GM03348 (cell line): ENCODE data around the gene RUNX1.

Source experiments
- DNase-seq: peaks from one replicate; pipeline ENCODE4 v3.0.0; 2012; ENCODE audit warnings: low spot score

Gene RUNX1

DNA sequence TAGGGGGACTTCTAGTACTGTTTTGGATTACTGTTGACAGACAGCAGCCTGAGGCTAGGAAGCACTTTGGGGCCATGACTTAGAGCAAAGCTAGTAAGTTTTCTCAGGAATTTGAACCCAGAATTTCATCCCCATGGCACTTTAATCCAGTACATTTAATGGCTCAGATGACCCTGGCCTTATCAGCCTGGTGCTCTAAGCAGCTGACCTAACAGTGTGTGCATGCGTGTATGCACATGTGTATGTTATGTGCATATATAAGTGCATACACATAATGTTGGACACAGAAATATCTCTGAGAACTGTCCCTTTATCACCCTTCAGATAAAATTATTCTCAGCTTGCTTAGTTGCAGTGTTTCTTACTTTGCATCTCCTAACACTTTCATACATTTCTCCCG, 265.3 kb downstream of the RUNX1 start:
- DNase-seq = no peak

DNA sequence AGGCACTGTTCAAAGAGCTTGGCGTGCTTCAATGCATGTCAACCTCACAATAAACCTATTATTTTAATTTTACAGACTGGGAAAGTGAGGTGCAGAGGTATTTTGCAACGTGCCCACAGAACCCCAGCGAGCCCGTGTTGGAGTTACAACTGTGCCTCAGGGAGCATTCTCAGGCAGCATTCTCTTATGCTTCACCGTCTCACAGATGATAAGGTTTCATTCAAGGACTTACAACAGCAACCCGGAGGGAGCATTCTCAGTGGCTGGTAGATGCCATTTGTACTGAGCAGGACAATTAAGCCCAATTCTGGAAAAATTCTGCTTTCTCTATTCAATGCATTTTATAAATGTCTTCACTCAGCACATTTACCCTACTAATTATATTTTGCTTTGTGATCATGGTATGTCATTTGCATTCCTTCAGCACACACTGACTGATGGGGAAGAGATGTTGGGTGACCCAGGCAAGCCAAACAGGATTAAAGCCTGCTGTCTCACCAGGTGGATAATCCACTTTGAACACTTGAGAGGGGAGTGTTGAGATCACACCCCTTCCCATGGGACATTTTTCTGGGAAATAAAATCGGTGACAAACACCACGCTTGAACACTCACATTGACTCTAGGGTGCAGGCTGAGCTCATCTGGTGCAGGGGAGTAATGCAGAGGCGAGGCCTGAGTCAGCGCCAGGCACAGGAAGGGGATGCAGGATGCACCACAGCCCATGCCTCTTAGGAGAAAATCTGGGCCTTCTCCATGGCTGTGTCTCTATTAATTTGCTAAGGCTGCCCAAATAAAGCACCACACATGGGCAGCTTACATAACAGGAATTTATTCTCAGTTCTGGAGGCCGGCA, 266.4 kb downstream of the RUNX1 start:
- no peak for DNase-seq

DNA sequence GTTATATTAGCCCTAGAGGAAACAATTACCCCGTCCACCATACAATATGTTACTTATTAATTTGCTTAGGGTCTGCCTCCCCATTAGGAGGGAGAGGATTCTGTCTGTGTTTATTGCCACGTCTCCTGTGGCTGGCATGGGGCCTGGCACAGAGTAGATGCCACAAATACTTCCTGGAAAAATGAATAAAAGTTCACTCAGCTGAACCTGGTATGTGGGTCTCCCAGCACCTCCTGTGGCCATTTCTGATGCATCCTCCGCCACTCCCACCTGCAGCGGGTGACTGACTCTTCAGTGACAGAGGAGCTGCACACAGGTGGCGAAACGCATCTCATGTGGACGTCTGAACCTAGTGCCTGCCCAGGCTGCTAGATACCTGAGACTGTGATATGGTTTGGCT, 267.6 kb downstream of the RUNX1 start:
- DNase-seq = no peak

DNA sequence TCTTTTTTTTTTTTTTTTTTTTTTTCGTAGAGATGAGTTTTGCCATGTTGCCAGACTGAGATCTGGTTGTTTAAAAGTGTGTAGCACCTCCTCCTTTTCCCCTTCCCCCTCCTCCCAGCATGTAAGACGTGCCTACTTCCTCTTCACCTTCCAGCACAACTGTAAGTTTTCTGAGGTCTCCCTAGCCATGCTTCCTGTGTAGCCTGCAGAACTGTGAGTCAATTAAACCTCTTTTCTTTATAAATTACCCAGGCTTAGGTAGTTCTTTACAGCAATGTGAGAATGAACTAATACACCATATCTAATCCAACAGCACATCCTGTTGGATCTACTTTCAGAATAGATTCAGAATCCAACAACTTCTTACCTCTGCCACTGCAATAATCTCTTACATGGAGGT, 269.2 kb downstream of the RUNX1 start:
- no peak for DNase-seq

DNA sequence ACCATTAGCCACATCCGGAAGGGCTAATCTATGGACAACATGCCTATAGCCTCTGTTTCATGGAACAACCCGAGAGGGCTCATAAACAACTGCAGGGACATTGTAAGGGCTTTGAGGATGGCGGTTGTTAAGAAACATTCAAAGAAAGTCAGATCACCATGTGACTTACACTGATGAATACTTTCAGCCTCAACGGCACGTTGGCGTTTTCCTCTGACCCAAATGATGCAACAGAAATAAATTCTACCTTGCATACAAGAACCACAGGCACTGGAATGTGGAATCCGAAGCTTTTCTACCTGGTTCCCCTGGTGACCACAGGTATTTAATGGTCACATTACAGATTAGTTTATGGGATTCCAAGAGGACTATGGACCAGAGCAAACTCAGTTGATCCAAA, 273.3 kb downstream of the RUNX1 start:
- DNase-seq = no peak

DNA sequence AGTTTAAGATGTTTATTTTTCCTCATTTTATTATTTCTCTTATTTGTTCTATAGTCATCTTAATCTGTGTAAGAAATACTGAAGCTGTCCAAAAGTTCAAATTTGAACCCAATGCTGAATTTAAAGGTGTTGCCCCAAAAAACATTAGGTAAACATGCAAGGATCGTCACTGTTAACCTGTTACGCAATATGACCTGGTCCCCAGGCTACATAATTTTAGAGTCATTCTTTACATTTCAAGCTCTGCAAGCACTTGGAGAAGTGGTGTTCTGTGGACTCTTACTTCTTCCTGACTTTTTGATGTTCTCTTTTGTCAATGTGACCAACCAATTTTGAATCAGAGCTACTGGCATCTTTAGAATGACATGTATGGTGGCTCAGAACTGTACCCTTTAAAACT, 274.4 kb downstream of the RUNX1 start:
- DNase-seq = no peak

DNA sequence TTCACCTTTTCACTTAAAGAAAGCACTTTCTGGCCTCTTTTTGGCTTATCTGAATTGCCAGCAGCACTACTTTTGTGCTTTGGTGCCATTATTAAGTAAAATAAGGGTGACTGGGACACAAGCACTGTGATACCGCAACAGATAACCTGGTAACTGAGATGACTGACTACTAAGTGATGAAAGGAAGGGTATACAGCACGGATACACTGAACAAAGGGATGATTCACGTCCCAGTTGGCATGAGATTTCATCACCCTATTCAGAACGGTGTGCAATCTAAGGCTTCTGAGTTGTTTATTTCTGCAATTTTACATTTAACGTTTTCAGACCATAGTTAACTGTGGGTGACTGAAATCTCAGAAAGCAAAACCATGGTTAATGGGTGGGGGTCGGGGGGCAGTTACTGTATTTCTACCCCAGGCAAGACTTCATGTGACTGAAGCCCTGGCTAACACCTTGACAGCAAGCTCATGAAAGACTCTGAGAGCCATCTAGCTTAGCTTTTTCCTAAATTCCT, 277.5 kb downstream of the RUNX1 start:
- peak; percentile 56 for DNase-seq

DNA sequence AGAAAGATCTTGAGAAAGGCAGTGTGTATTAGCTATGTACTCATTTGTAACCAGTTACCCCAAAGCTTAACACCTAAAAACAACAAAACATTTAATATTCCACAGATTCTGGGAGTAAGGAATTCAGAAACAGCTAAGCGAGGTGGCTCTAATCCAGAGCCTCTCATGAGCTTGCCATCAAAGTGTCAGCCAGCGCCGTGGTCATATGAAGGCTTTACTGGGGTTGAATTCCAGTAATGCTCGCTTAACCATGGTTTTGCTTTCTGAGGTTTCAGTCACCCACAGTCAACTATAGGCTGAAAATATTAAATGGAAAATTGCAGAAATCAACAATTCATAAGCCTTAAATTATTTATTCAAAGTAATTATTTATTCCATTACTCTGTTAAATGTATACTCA, 278.5 kb downstream of the RUNX1 start:
- no peak for DNase-seq

DNA sequence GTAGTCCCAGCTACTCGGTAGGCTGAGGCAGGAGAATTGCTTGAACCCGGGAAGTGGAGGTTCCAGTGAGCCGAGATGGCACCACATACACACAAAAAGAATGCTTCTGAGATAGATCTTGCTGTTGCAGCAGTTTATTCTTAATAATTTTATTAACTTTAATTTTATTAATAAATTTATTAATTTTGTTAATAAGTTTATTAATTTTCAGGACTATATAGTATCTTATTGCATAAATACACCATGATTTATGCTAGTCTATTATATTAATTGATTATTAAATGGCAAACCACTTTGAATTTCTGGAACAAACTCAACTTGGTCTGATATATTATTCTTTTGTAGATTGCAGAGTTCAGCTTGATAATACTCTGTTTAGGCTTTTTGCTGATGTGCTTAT, 280.8 kb downstream of the RUNX1 start:
- DNase-seq = no peak

DNA sequence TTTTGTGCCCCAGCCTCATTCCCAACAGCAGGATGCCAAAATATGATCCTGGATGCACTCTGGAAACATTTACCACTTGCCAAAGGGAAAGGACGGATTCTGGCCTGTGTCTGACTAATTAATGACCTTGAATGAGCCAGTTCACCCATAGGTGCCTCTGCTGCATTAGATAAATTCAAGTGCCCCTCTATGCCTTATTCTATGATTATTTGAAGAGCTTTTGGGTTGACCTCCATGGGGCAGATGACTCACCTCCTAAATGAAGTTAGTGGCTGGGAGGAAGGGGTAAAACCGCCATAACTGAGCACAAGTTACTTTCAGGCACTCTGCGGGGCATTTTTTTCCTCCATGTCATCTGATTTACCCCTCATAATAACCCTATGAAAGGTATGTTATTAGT, 282.2 kb downstream of the RUNX1 start:
- no peak for DNase-seq

DNA sequence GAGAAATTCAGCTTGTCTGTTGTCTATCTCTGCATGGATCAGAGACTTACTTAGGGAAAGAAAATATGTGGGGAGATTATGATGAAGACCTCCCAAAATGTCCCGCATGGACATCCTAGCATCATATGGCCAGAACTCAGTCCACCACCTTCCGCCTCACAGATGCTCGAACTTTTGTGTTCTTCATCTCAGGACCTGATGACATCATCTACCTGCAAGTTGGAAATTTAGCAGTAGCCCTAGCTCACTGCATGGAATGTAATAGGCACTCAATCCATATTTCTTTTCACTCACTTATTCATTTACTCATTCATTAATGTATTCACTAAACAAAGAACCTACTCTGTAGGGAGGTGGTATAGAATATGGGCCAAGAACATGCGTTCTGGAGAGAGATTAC, 283.5 kb downstream of the RUNX1 start:
- no peak for DNase-seq

DNA sequence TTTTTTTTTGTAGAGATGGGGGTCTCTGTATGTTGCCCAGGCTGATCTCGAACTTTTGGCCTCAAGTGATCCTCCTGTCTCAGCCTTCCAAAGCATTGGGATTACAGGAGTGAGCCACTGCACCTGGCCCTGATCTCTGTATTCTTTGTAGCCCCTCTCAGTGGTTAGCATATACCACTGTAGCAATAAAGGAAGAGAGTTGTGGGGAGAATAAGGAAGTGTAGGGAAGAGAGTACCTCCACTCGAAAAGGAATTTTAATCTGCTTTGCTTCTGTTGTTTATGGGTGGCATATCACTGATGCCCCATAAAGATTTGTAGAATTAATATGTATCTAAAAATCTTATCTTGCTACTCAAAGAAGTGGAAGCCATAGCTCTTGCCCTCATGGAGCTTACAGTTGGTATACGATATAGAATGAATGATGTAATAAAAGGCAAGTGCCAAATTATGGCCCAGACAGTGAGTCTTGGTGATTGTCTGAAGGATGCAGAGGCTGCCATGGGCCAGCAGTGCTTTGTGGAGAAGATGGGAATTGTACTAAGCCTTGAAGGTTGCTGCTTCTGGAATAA, 284.3 kb downstream of the RUNX1 start:
- DNase-seq = no peak

DNA sequence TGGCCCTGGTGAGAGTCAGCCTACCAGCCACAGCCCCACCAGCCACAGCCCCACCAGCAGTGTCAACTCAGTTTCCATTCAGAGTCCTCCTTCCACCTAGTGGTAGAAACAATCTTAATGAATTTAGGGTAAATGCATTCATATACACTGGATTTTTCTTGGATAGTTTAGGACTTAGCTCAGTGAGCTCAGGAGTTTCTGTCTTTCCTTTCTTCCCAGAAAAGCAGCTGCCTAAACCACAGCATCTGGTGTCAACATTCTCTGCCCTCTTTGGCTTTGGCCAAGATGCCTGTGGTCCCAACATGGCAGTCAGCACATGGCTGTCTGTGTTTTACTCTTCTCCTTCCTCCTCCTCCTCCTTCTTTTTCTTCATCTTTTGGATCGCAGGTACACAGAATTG, 286.3 kb downstream of the RUNX1 start:
- peak; percentile 68 for DNase-seq

DNA sequence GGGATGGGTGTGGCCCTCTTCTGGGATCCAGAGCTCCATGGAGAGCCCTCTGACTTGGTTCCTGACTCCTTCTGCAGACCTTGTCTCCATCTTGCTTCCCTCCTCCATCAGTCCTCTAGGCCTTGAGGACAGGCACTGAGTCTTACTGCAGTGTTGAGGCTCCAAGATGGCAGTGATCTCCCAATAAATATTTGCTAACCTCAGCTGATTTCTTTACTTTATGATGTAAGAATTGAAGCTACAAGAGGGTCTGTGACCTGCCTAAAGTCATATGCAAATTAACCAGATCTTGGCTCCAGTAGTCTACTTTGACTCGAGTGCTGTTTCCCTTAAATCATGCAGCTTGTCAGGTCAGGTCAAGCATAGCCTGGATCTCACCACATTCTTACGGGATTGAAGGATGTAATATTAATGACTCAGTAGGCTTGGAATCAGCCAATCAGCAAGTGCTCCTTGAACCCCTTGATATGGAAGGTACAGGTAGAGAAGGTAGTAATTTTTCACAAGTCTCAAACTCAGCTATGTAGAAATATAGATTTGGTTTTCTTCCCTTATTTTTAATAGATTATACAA, 287.3 kb downstream of the RUNX1 start:
- DNase-seq = no peak

DNA sequence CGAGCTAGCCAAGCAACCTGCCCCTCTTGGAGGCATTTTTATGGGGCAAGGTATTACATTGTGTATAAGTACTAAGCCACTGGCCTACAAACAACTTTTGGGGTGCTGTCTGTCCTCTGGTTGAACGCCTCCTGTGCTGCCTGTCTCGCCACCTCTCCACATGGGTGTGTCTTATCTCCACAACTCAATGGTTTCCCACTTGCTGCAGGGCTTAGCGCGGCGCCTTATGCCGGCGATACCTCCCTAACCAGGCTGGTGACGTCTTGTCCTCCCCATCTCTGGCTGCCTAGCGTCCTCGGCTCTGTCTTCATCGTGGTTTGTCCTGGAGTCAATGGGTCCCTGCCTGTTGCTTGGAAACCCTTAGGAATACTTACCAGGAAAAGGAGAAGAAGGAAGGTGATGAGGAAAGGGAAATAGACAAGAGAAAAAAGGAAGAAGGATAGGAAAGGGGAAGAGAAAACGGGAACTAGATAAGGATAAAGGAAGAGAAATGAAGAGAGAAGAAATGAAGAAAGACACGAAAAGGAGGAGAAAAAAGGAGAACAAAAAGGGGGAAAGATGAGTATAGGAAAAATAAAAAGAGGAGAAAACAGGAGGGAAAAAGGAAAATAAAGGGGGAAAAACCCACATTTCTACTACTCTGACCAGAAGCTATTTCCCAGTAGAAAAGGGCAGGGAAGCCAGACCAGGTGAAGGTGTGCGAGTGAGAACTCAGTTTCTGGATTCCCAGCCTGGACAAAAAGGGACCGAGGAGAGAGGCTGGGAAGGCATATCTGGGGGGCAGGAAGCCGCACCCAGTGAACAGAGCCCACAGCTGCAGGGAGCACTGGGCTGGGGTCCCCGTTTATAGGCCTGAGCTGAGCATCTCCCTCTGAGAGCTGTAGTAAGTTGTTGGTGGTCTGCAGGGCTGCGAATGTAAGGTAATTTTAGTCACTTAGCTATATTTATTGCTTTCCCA, 294.1 kb downstream of the RUNX1 start:
- DNase-seq = no peak

DNA sequence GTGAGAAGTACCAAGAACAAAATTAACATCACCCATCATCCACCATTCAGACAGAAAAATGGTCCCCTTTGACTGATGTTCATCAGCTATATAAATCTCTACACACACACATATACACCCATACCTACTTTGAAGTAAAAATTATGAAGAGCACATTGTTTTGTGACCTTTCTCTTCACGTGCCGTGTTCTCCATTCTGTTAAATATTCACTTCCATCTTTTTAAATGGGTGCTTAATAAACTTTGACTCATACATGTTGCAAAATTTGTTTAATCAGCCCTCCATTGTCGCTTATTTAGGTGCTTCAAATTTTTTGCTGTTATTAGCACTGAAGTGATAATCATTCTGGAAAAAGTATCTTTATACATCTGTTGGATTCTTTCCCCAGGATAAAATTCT, 300.2 kb downstream of the RUNX1 start:
- no peak for DNase-seq

DNA sequence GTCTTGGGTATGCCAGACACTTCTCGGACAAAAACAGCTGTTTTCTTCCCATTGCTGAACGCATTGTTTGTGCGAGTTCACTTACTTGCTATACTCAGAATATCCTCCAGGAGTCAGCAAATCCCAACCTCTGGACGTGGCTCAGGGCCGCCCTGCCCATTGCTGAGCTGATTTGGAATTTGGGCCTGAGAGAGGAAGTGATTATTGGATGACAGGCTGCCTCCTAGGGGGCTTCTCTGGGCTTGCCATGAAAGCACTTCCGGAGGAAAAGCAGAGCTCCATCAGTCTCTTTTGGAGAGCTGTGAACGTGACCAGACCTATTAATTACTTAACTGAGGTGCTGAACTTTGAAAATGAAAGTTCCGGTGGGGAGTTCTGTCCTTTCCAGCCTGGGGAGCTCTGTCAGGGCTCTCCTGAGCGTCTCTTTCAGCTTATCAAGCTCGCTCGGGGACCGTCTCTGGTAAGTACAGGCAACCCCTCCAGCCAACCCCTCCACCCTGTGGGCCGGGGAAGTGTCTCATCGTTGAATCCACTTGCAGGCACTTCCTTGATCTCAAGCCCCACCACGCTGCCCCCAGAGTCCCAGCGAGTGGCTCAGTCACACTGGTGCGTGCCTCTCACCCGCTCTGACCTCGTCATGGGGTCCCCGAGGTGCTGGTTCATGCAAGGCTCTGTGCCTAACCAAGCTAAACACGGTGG, 303.4 kb downstream of the RUNX1 start:
- DNase-seq = peak; percentile 91

DNA sequence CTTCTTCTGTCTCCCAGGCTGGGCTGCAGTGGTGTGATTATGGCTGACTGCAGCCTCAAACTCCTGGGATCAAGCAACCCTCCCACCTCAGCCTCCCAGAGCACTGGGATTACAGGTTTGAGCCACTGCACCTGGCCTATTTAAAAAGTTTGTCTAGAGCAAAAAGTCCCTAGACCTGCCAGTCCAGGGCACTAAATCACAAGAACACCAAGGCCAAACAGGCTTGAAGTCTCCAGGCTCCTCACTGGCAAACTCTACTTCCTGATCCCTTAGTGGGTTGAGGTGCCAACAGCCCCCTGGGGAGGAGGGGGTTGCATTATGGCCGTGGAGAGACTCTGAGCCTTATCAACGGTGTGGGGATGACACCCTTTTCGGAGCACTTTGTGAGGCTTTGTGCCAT, 304.3 kb downstream of the RUNX1 start:
- DNase-seq = no peak

DNA sequence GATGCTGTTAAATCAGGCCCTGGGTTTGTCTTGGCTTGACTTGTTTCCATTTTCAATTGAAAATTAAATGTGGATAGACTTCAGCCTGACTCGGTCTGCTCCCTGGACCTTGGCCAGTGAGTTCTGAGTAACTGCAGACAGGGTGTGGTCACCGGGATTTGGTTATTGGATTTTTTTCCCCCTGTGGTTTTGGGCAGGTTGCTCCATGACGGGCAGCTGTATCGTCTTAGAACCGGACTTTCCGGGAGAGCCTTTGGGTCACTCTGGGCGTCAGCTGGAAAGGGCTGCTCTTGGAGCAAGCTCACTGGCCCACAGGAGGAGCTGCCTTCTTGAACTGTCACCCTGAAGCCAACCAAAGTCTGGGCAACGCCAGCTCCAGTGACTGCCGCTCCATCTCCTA, 305.3 kb downstream of the RUNX1 start:
- peak; percentile 88 for DNase-seq

DNA sequence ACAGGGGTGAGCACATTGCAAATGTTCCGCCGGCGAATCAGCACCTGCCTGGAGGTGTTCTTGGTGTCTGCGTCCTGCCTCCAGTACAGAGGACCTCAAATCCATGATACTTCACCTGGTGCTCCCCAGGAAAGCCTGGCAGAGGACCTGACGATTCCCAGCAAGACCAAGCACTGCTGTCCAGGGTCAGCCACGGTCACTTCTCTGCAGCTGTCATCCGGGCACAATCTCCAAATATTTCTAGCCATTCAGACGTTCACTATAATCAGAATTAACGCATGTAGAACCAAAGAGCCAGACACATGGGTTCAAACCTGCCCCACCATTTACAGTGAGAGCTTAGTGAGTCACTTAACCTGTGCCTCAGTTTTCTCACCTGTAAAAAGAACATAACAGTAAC, 305.8 kb downstream of the RUNX1 start:
- no peak for DNase-seq

DNA sequence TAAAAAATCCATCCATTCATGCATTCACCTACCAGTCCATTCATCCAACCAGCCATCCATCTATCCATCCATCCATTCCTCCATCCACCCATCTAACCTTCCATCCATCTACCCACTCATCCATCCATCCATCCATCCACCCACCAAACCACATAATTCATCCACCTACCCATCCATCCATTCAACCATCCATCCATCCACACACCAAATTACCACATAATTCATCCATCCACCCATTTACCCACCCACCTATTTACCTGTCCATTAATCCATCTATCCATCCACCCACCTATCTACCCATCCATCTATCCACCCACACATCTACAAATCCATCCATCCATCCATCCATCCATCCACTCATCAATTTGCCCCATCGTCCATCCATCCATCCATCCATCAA, 308.9 kb downstream of the RUNX1 start:
- no peak for DNase-seq
